ENCODE results near the gene CEP112.

DNA sequence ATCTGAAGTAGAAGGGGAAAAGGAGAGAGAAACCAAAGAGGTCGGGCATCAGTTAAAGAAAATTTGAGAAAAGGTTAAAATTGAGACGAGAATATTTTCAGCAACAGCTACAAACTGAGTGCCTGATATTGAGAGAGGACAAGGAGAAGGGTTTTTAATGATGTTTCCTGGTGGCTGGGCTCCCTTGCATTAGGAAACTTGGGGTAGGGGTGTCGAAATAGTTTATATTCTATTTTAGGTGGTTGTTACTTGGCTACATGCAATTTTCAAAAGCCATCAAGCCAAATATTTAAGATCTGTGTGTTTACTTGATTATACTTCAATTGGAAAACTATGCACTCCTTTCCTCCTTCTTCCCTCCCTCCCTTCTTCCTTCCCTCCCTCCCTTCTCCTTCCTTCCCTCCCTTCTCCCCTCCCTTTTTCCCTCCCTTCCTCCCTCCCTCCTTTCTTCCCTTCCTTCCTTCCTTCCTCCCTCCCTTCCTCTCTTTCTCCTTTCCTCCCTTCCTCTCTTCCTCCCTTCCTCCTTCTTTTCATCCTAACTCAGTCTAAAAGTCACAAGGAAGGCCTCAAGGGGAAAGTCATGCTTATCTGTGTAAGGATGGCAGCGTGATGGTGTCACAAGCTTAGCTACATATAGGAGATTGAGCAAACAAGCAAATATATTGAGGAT lies 39.1 kb upstream of the CEP112 start:
- TF ChIP-seq, protein P1, sequence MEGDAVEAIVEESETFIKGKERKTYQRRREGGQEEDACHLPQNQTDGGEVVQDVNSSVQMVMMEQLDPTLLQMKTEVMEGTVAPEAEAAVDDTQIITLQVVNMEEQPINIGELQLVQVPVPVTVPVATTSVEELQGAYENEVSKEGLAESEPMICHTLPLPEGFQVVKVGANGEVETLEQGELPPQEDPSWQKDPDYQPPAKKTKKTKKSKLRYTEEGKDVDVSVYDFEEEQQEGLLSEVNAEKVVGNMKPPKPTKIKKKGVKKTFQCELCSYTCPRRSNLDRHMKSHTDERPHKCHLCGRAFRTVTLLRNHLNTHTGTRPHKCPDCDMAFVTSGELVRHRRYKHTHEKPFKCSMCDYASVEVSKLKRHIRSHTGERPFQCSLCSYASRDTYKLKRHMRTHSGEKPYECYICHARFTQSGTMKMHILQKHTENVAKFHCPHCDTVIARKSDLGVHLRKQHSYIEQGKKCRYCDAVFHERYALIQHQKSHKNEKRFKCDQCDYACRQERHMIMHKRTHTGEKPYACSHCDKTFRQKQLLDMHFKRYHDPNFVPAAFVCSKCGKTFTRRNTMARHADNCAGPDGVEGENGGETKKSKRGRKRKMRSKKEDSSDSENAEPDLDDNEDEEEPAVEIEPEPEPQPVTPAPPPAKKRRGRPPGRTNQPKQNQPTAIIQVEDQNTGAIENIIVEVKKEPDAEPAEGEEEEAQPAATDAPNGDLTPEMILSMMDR (IDR thresholded peaks at IDR 0.05) = no peak
- TF ChIP-seq POLR2A (IDR thresholded peaks at IDR 0.05) = no peak
